Gastrocnemius medialis (tissue), 4 donors: Measurements from ENCODE around the gene CACNA1B. TPM values are rescaled to one million over a fixed set of nuclear protein-coding genes. Genes with fewer than 3 reads are reported as not detected.
"Not testable (repeated sequence)": the region's sequence is repeated elsewhere in the genome, so short reads cannot be mapped to it uniquely, and the experiment has no call there.

Experiments used
- ATAC-seq, 2 donors: fragments of 150-250 bp; one replicate each; pipeline ENCODE4 v1.9.1; 2016
- DNase-seq, 2 donors: peaks; one replicate each; pipeline ENCODE4 v3.0.0-alpha.2; 2019
- H3K27ac ChIP-seq, 4 donors: fragments of 200-600 bp; sonication (generic); 1 replicate in 1 of 4; 2 replicates in 3 of 4; pipeline ENCODE4 v1.5.1; 2016 to 2018; ENCODE audit warnings: mild to moderate bottlenecking in 2 of 4, moderate library complexity in 1 of 4
- H3K27me3 ChIP-seq, 3 donors: fragments of 200-600 bp; sonication (generic) in 2 of 3; 1 replicate in 1 of 3; 2 replicates in 2 of 3; pipeline versions ENCODE4 v1.5.1 to v1.6.0; 2016 to 2019; ENCODE audit warnings: mild to moderate bottlenecking in 1 of 3, moderate library complexity in 1 of 3
- H3K36me3 ChIP-seq, 2 donors: fragments of 200-600 bp; sonication (generic) in 1 of 2; one replicate each; pipeline ENCODE4 v1.5.1; 2017 to 2018
- H3K4me1 ChIP-seq, 2 donors: fragments of 200-600 bp; sonication (generic) in 1 of 2; one replicate each; pipeline ENCODE4 v1.5.1; 2016 to 2017; ENCODE audit warnings: mild to moderate bottlenecking in 2 of 2
- H3K4me3 ChIP-seq, 4 donors: fragments of 200-600 bp; sonication (generic) in 3 of 4; 1 replicate in 1 of 4; 2 replicates in 3 of 4; pipeline ENCODE4 v1.5.1; 2016 to 2019; ENCODE audit warnings: mild to moderate bottlenecking in 2 of 4
- H3K9me3 ChIP-seq, 3 donors: fragments of 200-600 bp; sonication (generic) in 2 of 3; 1 replicate in 1 of 3; 2 replicates in 2 of 3; pipeline ENCODE4 v1.5.1; 2016 to 2019
- CTCF ChIP-seq, 5 experiments: fragments of 450-650 bp in 3 of 5; fragments of 200-600 bp in 2 of 5; sonication (generic) in 2 of 5; IDR thresholded peaks in 4 of 5; conservative IDR thresholded peaks in 1 of 5; 1 replicate in 4 of 5; 2 replicates in 1 of 5; pipeline ENCODE4 v1.5.1; 2016 to 2019; ENCODE audit warnings: antibody characterized with exemption in 5 of 5, mild to moderate bottlenecking in 3 of 5, moderate library complexity in 3 of 5
- POLR2A ChIP-seq, 2 donors: fragments of 450-650 bp; IDR thresholded peaks; one replicate each; pipeline ENCODE4 v1.6.1; 2017; ENCODE audit warnings: antibody characterized with exemption in 2 of 2, mild to moderate bottlenecking in 2 of 2, moderate library complexity in 2 of 2
- in situ Hi-C, 4 donors: fragments of 200-750 bp; cut with MboI; loops; one replicate each; pipeline versions ENCODE4 v1.15.0 to v1.8.0; 2017; ENCODE audit warnings: low sequenced_read_pairs in 4 of 4
- intact Hi-C: fragments of 100-400 bp; cut with DNase I; formaldehyde crosslinking; loops from one replicate; pipeline ENCODE4 v1.15.1; 2023; ENCODE audit warnings: low total_unique reads
- total RNA-seq, 4 donors: library from RNA; depleted of rRNA; stranded (reverse); fragments of >200 nt; gene quantifications; one replicate each; pipeline versions ENCODE4 v1.1.0 to v1.2.3, GENCODE V29; 2016

Gene CACNA1B
- total RNA-seq, 4 donors from 2014 or later: 0.07 TPM; not detected in 3

GRCh38 chr9:137880160-137880975, 2.8 kb downstream of the CACNA1B start:
- Histone ChIP-seq H3K27me3 (peaks cover 28 to 41% (median 31%) of the 10 kb centered on the region in 3 donors), H3K36me3 (no peaks in the 10 kb centered on the region), H3K27ac (no peak overlapping the region), H3K9me3 (no peaks in the 10 kb centered on the region), H3K4me1 (no peaks in the 10 kb centered on the region), H3K4me3 (no peak overlapping the region)
- TF ChIP-seq CTCF (IDR thresholded peaks at IDR 0.05 in 4 of 5, conservative IDR thresholded peaks at IDR 0.05 in 1 of 5) (no peak), POLR2A (IDR thresholded peaks at IDR 0.05) (no peak)
- ATAC-seq (no peak), DNase-seq (no peak)
- in situ Hi-C loops (no loop called here), intact Hi-C loops (no loop called here)

GRCh38 chr9:137880976-137881530, 3.5 kb downstream of the CACNA1B start:
- peaks cover 24 to 34% (median 27%) of the 10 kb centered on the region in 3 donors for H3K27me3 ChIP-seq

GRCh38 chr9:137881591-137882505, 4.3 kb downstream of the CACNA1B start:
- Histone ChIP-seq H3K36me3 (no peaks in the 10 kb centered on the region), H3K27me3 (peaks cover 16 to 26% (median 19%) of the 10 kb centered on the region in 3 donors)
- in situ Hi-C loops: no loop called here

More at GRCh38 chr9:137880976-137881530, 3.5 kb downstream of the CACNA1B start:
- Histone ChIP-seq H3K9me3 (no peaks in the 10 kb centered on the region), H3K4me3 (no peak overlapping the region), H3K4me1 (no peaks in the 10 kb centered on the region), H3K36me3 (no peaks in the 10 kb centered on the region), H3K27ac (no peak overlapping the region)
- ATAC-seq (no peak), DNase-seq (no peak)
- in situ Hi-C loops: no loop called here
- TF ChIP-seq CTCF (IDR thresholded peaks at IDR 0.05 in 4 of 5, conservative IDR thresholded peaks at IDR 0.05 in 1 of 5) (no peak), POLR2A (IDR thresholded peaks at IDR 0.05) (no peak)
- intact Hi-C loops: no loop called here

GRCh38 chr9:137882506-137882821, 4.9 kb downstream of the CACNA1B start:
- ATAC-seq: no peak
- Histone ChIP-seq H3K27ac (no peak overlapping the region), H3K9me3 (no peaks in the 10 kb centered on the region), H3K36me3 (no peaks in the 10 kb centered on the region), H3K27me3 (peaks cover 11 to 21% (median 16%) of the 10 kb centered on the region in 3 donors), H3K4me3 (no peak overlapping the region), H3K4me1 (no peaks in the 10 kb centered on the region)
- intact Hi-C loops (no loop called here), in situ Hi-C loops (no loop called here)
- no peak for DNase-seq
- TF ChIP-seq POLR2A (IDR thresholded peaks at IDR 0.05) (no peak), CTCF (IDR thresholded peaks at IDR 0.05 in 4 of 5, conservative IDR thresholded peaks at IDR 0.05 in 1 of 5) (no peak)

More at GRCh38 chr9:137881591-137882505, 4.3 kb downstream of the CACNA1B start:
- no peak for ATAC-seq
- no peak overlapping the region for H3K27ac ChIP-seq
- DNase-seq: no peak
- H3K9me3 ChIP-seq: no peaks in the 10 kb centered on the region
- intact Hi-C loops: no loop called here
- no peaks in the 10 kb centered on the region for H3K4me1 ChIP-seq
- H3K4me3 ChIP-seq: no peak overlapping the region
- no peak for TF ChIP-seq POLR2A (IDR thresholded peaks at IDR 0.05)
- no peak for TF ChIP-seq CTCF (IDR thresholded peaks at IDR 0.05 in 4 of 5, conservative IDR thresholded peaks at IDR 0.05 in 1 of 5)

- H3K36me3 ChIP-seq, intact Hi-C loops, in situ Hi-C loops, H3K4me3 ChIP-seq, ATAC-seq, H3K9me3 ChIP-seq, H3K27ac ChIP-seq, DNase-seq, H3K4me1 ChIP-seq: not testable (repeated sequence)
- peaks cover 9 to 13% (median 12%) of the 10 kb centered on the region in 3 donors for H3K27me3 ChIP-seq
Observed at GRCh38 chr9:137883977-137884376, 6.4 kb downstream of the CACNA1B start.

- in situ Hi-C loops, ATAC-seq, intact Hi-C loops: not testable (repeated sequence)
Observed at GRCh38 chr9:137884547-137884946, 7.0 kb downstream of the CACNA1B start.

GRCh38 chr9:137885121-137885520, 7.5 kb downstream of the CACNA1B start:
- H3K27me3 ChIP-seq, H3K27ac ChIP-seq, DNase-seq, H3K9me3 ChIP-seq, H3K36me3 ChIP-seq, H3K4me1 ChIP-seq, in situ Hi-C loops, H3K4me3 ChIP-seq, intact Hi-C loops, ATAC-seq: not testable (repeated sequence)

More at GRCh38 chr9:137884547-137884946, 7.0 kb downstream of the CACNA1B start:
- not testable (repeated sequence) for DNase-seq, H3K4me1 ChIP-seq, H3K27me3 ChIP-seq, H3K36me3 ChIP-seq, H3K27ac ChIP-seq, H3K9me3 ChIP-seq, H3K4me3 ChIP-seq
